Activated gamma-delta T cell treated with Interleukin-2 at 50 U/mL for 16 hours (primary cell): ENCODE results near the gene CPEB4.

Experiments used
- DNase-seq: peaks from one replicate; pipeline ENCODE4 v3.0.0-alpha.2; 2020

Gene CPEB4

GRCh38 chr5:173885475-173886010 is 2.6 kb upstream of the CPEB4 start:
- no peak for DNase-seq

GRCh38 chr5:173886150-173886549 is 2.0 kb upstream of the CPEB4 start:
- no peak for DNase-seq

- DNase-seq: peak; percentile 5
Measured at GRCh38 chr5:173888473-173889131, 453 bp downstream of the CPEB4 start.

GRCh38 chr5:173890195-173890991 is 2.2 kb downstream of the CPEB4 start:
- DNase-seq: no peak

GRCh38 chr5:173891308-173892116 is 3.4 kb downstream of the CPEB4 start:
- no peak for DNase-seq

GRCh38 chr5:173893192-173893561 is 5.0 kb downstream of the CPEB4 start:
- no peak for DNase-seq

- DNase-seq: no peak
Measured at GRCh38 chr5:173895401-173896165, 7.4 kb downstream of the CPEB4 start.

- no peak for DNase-seq
Measured at GRCh38 chr5:173896631-173897030, 8.5 kb downstream of the CPEB4 start.

GRCh38 chr5:173901705-173902104 is 13.6 kb downstream of the CPEB4 start:
- DNase-seq: no peak

- DNase-seq: no peak
Measured at GRCh38 chr5:173902334-173902733, 14.2 kb downstream of the CPEB4 start.

- DNase-seq: no peak
Measured at GRCh38 chr5:173902743-173903142, 14.6 kb downstream of the CPEB4 start.

- no peak for DNase-seq
Measured at GRCh38 chr5:173903396-173904140, 15.4 kb downstream of the CPEB4 start.

GRCh38 chr5:173904151-173904550 is 16.0 kb downstream of the CPEB4 start:
- DNase-seq: no peak

- DNase-seq: no peak
Measured at GRCh38 chr5:173907284-173907683, 19.1 kb downstream of the CPEB4 start.

- no peak for DNase-seq
Measured at GRCh38 chr5:173907686-173908371, 19.7 kb downstream of the CPEB4 start.

- DNase-seq: no peak
Measured at GRCh38 chr5:173909199-173909598, 21.1 kb downstream of the CPEB4 start.

- DNase-seq: no peak
Measured at GRCh38 chr5:173910215-173910614, 22.1 kb downstream of the CPEB4 start.

- no peak for DNase-seq
Measured at GRCh38 chr5:173911623-173912022, 23.5 kb downstream of the CPEB4 start.

- DNase-seq: no peak
Measured at GRCh38 chr5:173913686-173914321, 25.7 kb downstream of the CPEB4 start.

- no peak for DNase-seq
Measured at GRCh38 chr5:173915310-173916014, 27.3 kb downstream of the CPEB4 start.
